ENCODE results near the gene TMEM254.
"Not testable (repeated sequence)": the region's sequence is repeated elsewhere in the genome, so short reads cannot be mapped to it uniquely, and the experiment has no call there.

The TMEM254 gene

DNA sequence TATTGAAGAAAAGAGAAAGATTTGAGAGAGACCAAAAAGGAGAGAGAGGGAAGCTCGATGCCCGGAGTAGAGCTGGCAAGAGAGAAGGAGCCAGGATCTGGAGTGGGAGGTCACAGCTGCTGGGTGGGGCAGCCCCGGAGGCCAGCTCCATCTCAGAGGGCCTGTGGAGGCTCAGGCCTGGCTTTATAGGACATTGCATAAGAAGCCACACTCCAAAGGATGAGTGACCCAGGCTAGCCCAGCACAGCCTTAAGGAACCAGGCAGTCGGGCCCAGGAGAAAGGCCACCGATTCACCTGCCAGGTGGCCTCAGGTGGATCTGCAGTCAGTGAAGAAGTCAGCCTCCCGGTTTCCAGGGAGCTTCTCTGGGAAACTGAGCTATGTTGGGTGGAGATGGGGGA, 54.7 kb downstream of the TMEM254 start:
- DNase-seq (ENCODE audit: low spot score), result no peak

DNA sequence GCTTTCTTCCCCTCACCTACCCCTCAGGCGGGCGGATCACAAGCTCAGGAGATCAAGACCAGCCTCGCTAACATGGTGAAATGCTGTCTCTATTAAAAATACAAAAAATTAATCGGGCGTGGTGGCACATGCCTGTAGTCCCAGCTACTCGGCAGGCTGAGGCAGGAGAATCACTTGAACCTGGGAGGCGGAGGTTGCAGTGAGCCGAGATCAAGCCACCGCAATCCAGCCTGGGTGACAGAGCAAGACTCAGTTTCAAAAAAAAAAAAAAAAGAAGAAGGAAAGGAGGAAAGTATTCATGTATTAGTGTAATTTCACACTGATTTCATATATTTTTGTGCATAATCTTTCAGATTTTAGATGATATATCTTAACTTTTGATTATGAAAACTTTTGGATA, 55.2 kb downstream of the TMEM254 start:
- not testable (repeated sequence) for DNase-seq (ENCODE audit: low spot score)

DNA sequence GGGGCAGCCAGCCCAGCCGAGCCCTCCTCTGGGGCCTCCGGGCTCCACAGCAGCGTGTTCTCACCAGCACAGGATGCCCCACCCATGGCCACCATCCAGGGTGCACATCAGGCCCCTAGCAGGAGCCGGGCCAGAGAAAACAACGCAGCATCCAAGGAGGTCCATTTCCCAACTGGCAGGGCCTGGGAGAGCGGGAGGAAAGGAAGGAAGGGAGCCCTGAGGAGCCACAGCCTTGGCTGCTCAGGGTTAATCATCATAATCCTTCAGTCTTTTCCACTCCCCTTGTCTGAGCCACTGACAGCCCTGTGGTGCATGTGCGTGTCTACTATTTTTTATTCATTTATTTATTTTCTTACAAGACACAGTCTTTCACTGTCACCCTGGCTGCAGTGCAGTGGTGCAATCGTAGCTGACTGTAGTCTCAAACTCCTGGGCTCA, 57.7 kb downstream of the TMEM254 start:
- no peak for DNase-seq (ENCODE audit: low spot score)

DNA sequence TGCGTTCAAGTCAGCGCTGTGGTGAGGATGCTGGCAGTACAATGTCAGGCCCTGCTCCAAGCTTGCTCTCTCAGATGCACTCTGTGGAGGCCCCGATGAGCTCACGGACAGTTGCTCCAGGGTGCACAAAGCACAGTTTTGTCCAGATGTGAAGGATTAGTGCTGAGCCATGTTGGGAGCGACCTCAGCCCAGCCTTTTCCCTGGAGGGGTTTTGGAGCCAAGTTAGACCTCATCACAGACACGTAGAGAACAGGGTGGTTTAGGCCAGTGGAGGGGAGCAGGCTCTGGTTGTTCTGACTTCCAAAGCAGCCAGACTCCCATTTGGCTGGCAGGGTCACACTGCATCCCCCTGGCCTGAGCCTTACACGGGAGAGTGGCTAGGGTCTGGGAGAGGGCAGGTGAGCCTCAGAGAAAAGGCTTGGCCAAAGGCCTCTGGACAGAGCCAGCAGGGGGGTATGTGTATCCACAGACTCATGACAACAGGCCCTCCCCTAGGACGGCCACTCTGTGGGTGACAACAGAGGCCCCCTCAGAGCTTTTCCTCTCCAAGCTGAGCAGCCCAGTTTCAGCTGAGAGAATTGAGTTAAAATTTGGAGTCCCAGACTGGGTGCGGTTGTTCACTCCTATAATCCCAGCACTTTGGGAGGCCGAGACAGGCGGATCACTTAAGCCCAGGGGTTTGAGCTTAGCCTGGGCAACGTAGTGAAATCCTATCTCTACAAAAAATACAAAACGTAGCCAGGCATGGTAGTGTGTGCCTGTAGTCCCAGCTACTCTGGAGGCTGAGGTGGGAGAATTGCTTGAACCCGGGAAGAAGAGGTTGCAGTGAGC, 58.8 kb downstream of the TMEM254 start:
- no peak for DNase-seq (ENCODE audit: low spot score)

DNA sequence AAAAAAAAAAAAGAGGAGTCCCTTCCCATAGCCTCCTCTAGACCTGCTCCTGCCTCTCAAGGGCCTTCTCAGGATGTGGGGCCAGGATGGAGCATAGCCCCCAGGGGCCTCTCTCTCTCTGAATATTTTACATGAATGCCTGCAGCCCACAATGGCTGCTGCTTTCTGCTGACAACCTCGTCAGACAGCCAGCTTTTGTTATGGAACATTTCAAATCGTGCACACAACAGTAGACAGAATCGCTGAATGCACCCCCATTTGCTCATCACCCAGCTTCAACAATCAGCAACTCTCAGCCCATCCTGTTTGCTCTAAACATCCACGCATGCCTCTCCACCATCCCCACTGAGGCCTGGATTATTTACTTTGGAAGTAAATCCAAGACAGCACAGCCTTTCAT, 59.5 kb downstream of the TMEM254 start:
- no peak for DNase-seq (ENCODE audit: low spot score)

DNA sequence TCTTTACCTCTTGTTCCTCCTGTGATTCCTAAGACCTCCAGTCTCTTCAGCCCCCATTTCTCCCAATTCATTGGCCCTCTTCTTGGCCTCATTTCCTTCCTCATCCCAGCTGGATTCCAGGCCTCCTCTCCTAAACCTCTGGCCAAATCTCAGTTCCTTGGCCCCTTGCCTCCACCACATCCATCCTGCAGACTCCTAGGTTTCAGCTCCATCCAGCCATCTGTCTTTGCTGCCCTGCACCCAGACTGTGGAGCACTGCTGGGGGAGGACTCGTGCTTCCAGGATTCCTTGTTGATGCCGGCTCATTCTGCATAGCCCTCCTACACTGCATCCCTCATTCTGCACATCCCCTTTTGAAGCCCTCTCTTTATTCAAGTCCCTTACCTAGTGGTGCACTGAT, 60.8 kb downstream of the TMEM254 start:
- no peak for DNase-seq (ENCODE audit: low spot score)

DNA sequence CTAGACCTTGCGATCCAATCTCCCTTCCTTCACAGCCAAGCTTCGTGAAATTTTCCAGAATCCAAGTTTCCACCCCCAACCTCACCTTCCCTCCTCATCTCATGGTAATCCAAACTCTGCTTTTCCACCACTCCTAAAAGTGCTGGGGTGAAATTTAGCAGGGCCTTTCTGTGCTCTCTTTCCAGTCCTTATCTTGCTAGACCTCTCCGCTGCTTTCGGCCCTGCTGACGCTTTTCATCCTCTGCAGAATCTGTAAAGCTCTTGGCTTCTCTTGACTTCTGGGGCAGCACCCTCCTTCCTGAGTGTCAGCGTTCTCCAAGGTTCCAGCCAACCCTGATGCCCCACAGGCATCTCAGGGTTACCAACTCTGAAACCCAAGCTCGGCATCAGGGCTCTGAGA, 61.8 kb downstream of the TMEM254 start:
- DNase-seq (ENCODE audit: low spot score), result no peak

DNA sequence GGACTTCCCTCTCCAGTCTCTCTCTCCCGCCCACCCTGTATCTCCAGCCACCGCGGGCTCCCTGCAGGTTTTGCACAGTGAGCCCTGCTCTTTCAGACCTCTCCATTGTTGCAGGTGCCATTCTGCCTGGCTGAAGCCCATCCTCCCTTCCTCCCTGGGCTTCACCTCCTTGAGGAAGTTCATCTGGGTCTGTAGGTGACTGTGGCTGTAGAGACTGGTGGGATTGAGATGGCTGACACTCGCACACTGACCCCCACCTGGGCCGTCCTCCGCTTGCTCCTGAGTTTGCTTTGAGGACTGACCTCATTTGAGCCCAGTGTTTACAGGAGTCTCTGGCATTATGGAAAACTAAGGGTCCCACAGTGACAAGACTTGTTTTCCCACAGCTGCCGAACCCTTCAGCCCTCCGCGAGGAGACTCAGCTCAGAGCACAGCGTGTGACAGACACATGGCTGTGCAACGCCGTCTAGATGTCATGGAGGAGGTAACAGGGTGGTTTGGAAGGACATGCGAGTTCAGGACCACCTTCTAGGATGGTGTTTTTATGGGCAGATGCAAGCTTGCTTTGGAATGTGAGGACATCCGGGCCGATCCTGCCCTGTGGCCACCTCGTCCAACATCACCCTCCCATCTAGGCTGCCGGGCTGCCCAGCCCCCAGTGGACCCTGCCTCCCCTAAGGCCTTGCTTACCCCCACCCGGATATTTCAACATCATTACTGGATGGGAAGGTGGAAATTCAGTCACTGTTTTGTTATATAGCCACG, 63.4 kb downstream of the TMEM254 start:
- no peak for DNase-seq (ENCODE audit: low spot score)

Data from hematopoietic multipotent progenitor cell treated with erythropoietin and hydrocortisone succinate and interleukin-3 and kit ligand, for 17 days (in vitro differentiated cells).